OCI-LY7 (cell line): ENCODE data around the gene YPEL3. TPM values are rescaled to one million over a fixed set of nuclear protein-coding genes. Genes with fewer than 3 reads are reported as not detected.
A peak's percentile ranks its signal among the peaks of the same experiment; 100 is the strongest.

Source experiments
- BruUV-seq: library from RNA; stranded (reverse); fragments of 400-500 nt; replicated peaks from 2 replicates; lab custom pipeline; 2021; lab: Mats Ljungman, UMichigan
- CTCF ChIA-PET: fragments of 300-600 bp; sonication (Branson Sonifier 250); formaldehyde crosslinking; loops from one replicate; lab custom pipeline; 2022; ENCODE audit warnings: antibody characterized with exemption; ENCODE audit not compliant: unreplicated experiment; lab: Charles Lee
- POLR2A ChIA-PET: fragments of 300-600 bp; sonication (Branson Sonifier 250); formaldehyde crosslinking; loops from one replicate; lab custom pipeline; 2022; ENCODE audit warnings: antibody characterized with exemption; lab: Charles Lee
- DNase-seq: peaks from one replicate; pipeline ENCODE4 v3.0.0-alpha.2; 2015; ENCODE audit warnings: low spot score
- H2AFZ ChIP-seq: fragments of 200-600 bp; sonication (generic), shearing (Covaris generic); 2 replicates; pipeline ENCODE4 v1.6.1; 2014; ENCODE audit warnings: mild to moderate bottlenecking, antibody characterized with exemption, low read length, moderate library complexity
- H3K27ac ChIP-seq: fragments of 200-600 bp; sonication (generic); 2 replicates; pipeline ENCODE4 v1.5.1; 2014; ENCODE audit warnings: mixed run types, low read depth, mild to moderate bottlenecking, moderate library complexity, low read length, inconsistent platforms; ENCODE audit not compliant: poor library complexity, severe bottlenecking
- H3K36me3 ChIP-seq: fragments of 200-600 bp; sonication (generic); 2 replicates; pipeline ENCODE4 v1.6.1; 2014; ENCODE audit warnings: mild to moderate bottlenecking, antibody characterized with exemption, low read length, moderate library complexity, mixed read lengths; ENCODE audit not compliant: insufficient read depth
- H3K4me1 ChIP-seq: fragments of 200-600 bp; sonication (generic); 2 replicates; pipeline ENCODE4 v1.5.1; 2014; ENCODE audit warnings: mild to moderate bottlenecking, low read length; ENCODE audit not compliant: insufficient read depth, poor library complexity, severe bottlenecking
- H3K4me2 ChIP-seq: fragments of 200-600 bp; sonication (generic); 2 replicates; pipeline ENCODE4 v1.6.1; 2014; ENCODE audit warnings: mild to moderate bottlenecking, low read length
- H3K4me3 ChIP-seq: fragments of 200-600 bp; sonication (generic); 2 replicates; pipeline ENCODE4 v1.5.1; 2014; ENCODE audit warnings: mild to moderate bottlenecking, low read depth, low read length; ENCODE audit not compliant: poor library complexity, severe bottlenecking
- H3K79me2 ChIP-seq: fragments of 200-600 bp; sonication (generic); 2 replicates; pipeline ENCODE4 v1.6.1; 2016; ENCODE audit warnings: low read depth, mild to moderate bottlenecking, low read length, moderate library complexity, mixed read lengths; ENCODE audit not compliant: insufficient read depth
- H3K9me2 ChIP-seq: fragments of 200-600 bp; sonication (generic); 2 replicates; pipeline ENCODE4 v1.6.1; 2016; ENCODE audit warnings: mild to moderate bottlenecking, low read length, mixed read lengths; ENCODE audit not compliant: insufficient read depth
- H3K9me3 ChIP-seq: fragments of 200-600 bp; sonication (generic); 2 replicates; pipeline ENCODE4 v1.6.1; 2014; ENCODE audit warnings: mild to moderate bottlenecking, mixed run types, low read length, mixed read lengths
- H4K20me1 ChIP-seq: fragments of 200-600 bp; sonication (generic); 2 replicates; pipeline ENCODE4 v1.6.1; 2014; ENCODE audit warnings: mild to moderate bottlenecking, antibody characterized with exemption, low read length, moderate library complexity, mixed read lengths; ENCODE audit not compliant: insufficient read depth
- EZH2phosphoT487 ChIP-seq: fragments of 200-600 bp; sonication (generic); IDR thresholded peaks from 2 replicates; pipeline ENCODE4 v1.6.1; 2018; ENCODE audit warnings: low read depth, borderline replicate concordance, mild to moderate bottlenecking, mixed run types, antibody characterized with exemption, low read length, moderate library complexity, mixed read lengths
- intact Hi-C: fragments of 100-400 bp; cut with micrococcal nuclease; formaldehyde crosslinking; loops from one replicate; pipeline ENCODE4 v1.10.0; 2022; ENCODE audit not compliant: unreplicated experiment
- total RNA-seq, 2 experiments: library from RNA; depleted of rRNA in 1 of 2; stranded (reverse); fragments of >200 nt in 1 of 2; shearing (Covaris generic) in 1 of 2; gene quantifications; 2 replicates each; pipeline ENCODE4 v1.2.3, GENCODE V29; 2014 to 2022
- TF ChIP-seq, protein P1 (sequence below): fragments of 200-600 bp; sonication (generic); conservative IDR thresholded peaks from 2 replicates; pipeline ENCODE4 v1.5.1; 2014; ENCODE audit warnings: mild to moderate bottlenecking, antibody characterized with exemption, low read length, moderate library complexity, mixed read lengths

YPEL3 gene
- total RNA-seq, 2 experiments from 2014 or later: 17.5 to 34.5 TPM

DNA sequence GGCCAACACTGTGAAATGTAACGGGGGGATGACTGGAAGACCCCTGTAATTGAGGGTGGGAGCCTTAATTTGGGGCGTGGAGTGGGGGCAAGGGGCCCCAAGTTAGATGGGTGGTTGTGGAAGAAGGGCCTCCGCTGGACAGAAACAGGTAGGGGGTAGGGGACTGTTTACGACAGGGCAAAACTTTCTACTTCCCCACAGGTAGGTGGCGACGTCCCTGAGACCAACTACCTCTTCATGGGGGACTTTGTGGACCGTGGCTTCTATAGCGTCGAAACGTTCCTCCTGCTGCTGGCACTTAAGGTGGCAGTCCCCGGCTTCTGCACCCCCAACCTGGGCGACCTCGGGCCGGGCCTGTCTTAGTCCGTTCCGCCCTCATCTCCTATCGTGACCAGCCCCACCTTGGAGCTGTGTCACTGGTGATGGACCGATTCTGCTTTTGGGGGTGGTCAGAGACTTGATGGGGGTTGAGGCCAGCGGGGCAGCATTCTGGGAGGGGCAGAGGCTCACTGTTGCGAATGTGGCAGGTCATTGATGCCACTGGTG, 13.4 kb downstream of the YPEL3 start:
- DNase-seq: no peak
- CTCF ChIA-PET: no interaction called here
- intact Hi-C loops: no loop called here
- H3K27ac ChIP-seq: no peak overlapping the region
- H3K9me2 ChIP-seq: no peaks in the 10 kb centered on the region
- no peak for TF ChIP-seq EZH2phosphoT487
- TF ChIP-seq, protein P1, sequence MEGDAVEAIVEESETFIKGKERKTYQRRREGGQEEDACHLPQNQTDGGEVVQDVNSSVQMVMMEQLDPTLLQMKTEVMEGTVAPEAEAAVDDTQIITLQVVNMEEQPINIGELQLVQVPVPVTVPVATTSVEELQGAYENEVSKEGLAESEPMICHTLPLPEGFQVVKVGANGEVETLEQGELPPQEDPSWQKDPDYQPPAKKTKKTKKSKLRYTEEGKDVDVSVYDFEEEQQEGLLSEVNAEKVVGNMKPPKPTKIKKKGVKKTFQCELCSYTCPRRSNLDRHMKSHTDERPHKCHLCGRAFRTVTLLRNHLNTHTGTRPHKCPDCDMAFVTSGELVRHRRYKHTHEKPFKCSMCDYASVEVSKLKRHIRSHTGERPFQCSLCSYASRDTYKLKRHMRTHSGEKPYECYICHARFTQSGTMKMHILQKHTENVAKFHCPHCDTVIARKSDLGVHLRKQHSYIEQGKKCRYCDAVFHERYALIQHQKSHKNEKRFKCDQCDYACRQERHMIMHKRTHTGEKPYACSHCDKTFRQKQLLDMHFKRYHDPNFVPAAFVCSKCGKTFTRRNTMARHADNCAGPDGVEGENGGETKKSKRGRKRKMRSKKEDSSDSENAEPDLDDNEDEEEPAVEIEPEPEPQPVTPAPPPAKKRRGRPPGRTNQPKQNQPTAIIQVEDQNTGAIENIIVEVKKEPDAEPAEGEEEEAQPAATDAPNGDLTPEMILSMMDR: peak; percentile 55
- no peaks in the 10 kb centered on the region for H4K20me1 ChIP-seq
- H3K79me2 ChIP-seq: peaks cover 20% of the 10 kb centered on the region; the same call in 1 of the 2 replicates
- POLR2A ChIA-PET: interaction anchor here (0.6 kb wide), 1 partner anchor 9 kb away, joined by 5 read pairs; the partner anchor contains the start of gene TBX6
- BruUV-seq: no TSS peak
- no peak overlapping the region for H2AFZ ChIP-seq
- no peak overlapping the region for H3K4me2 ChIP-seq
- peaks cover 4% of the 10 kb centered on the region for H3K4me1 ChIP-seq
- H3K36me3 ChIP-seq: peaks cover 94% of the 10 kb centered on the region
- no peak overlapping the region for H3K4me3 ChIP-seq
- no peaks in the 10 kb centered on the region for H3K9me3 ChIP-seq

DNA sequence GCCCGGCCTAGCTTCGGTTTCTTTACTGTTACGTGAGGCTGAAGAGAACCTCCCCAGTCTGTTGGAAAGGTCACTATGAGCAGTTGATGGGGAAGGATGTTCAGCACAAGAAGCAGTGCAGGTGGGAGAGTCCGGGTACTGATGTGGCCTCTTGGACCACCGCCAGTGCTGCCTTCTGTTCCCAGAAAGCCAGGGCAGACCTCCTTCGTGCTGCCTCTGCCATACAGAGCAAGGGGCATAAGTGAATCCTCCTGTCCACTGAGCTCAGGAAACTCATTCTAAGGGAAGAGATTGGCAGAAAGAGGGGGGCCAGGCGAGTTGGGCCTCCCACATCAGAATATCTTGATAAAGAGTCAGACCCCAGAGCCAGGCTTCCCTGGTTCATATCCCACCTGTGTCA, 16.5 kb downstream of the YPEL3 start:
- H4K20me1 ChIP-seq: peaks cover 5% of the 10 kb centered on the region
- POLR2A ChIA-PET: interaction anchor here (0.6 kb wide), 1 partner anchor 271 kb away, joined by 4 read pairs; no protein-coding TSS in a partner anchor
- H2AFZ ChIP-seq: no peak overlapping the region
- no peak overlapping the region for H3K4me3 ChIP-seq
- intact Hi-C loops: no loop called here
- peaks cover 82% of the 10 kb centered on the region for H3K36me3 ChIP-seq
- TF ChIP-seq, protein P1: no peak
- TF ChIP-seq EZH2phosphoT487: no peak
- H3K4me2 ChIP-seq: no peak overlapping the region
- peaks cover 25% of the 10 kb centered on the region for H3K4me1 ChIP-seq
- no peaks in the 10 kb centered on the region for H3K9me2 ChIP-seq
- CTCF ChIA-PET: interaction anchor here (0.6 kb wide), 1 partner anchor 264 kb away, joined by 3 read pairs; the partner anchor contains the start of gene PAGR1
- DNase-seq: no peak
- no peak overlapping the region for H3K27ac ChIP-seq
- peaks cover 37% of the 10 kb centered on the region for H3K79me2 ChIP-seq
- no peaks in the 10 kb centered on the region for H3K9me3 ChIP-seq
- no TSS peak for BruUV-seq

DNA sequence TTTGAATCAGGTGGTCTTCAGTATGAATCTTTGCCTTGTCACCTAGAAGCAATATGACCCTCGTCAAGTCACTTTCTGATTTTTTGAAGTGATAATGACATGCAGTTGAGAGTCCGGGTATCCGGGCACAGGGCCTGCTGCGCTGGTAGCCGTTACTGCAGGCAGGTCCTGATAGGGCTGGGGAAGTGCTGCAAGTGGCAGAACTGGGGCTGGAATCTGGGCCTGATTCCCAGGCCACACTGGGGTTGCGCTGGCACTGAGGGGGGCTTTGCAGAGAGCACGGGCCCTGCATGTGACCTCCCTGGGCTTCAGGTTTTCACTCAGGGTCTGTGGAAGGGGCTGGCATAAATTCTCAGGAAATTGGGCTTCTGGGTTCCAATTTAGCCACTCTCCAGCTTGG, 17.3 kb downstream of the YPEL3 start:
- Histone ChIP-seq H3K4me3 (no peak overlapping the region), H2AFZ (no peak overlapping the region), H3K36me3 (peaks cover 77% of the 10 kb centered on the region), H3K4me2 (no peak overlapping the region), H4K20me1 (peaks cover 5% of the 10 kb centered on the region), H3K9me2 (no peaks in the 10 kb centered on the region), H3K9me3 (no peaks in the 10 kb centered on the region), H3K79me2 (peaks cover 37% of the 10 kb centered on the region), H3K4me1 (peaks cover 26% of the 10 kb centered on the region), H3K27ac (no peak overlapping the region)
- BruUV-seq: no TSS peak
- TF ChIP-seq, protein P1: no peak
- TF ChIP-seq EZH2phosphoT487: no peak
- ChIA-PET POLR2A (interaction anchor here (0.6 kb wide), 1 partner anchor 426 kb away, joined by 5 read pairs; no protein-coding TSS in a partner anchor), CTCF (interaction anchor here (0.9 kb wide), 1 partner anchor 17 kb away, joined by 3 read pairs; no protein-coding TSS in a partner anchor)
- intact Hi-C loops: no loop called here
- no peak for DNase-seq
